HuH-7 (cell line): ENCODE measurements around the gene CYCS.
A peak's percentile ranks its signal among the peaks of the same experiment; 100 is the strongest.
"Not testable (repeated sequence)": the region's sequence is repeated elsewhere in the genome, so short reads cannot be mapped to it uniquely, and the experiment has no call there.

Experiments used
- DNase-seq: peaks from one replicate; pipeline ENCODE4 v3.0.0; 2011; ENCODE audit warnings: low spot score

CYCS gene

DNA sequence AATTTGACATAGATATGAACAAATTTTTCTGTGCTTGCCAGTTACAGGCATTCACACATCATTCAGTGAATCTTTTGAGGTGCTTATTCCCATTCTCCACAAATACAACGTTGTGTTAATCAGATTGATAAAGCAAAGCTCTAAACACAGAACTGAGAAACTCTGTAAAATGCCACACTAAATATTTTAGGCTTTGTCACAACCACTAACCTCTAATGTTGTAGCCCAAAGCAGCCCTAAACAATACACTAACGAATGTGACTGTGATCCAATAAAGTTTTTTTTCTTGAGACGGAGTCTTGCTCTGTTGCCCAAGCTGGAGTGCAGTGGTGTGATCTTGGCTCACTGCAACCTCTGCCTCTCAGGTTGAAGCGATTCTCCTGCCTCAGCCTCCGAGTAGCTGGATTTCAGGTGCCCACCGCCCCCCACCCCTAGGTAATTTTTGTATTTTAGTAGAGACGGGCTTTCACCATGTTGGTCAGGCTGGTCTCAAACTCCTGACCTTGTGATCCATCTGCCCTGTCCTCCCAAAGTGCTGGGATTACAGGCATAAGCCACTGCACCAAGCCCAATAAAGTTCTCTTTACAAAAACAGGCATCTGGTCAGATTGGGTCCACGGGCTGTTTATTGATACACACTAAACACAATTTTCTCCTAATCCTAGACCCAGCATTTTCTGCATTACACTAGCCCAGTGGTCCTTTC lies 6.9 kb downstream of the CYCS start:
- no peak for DNase-seq

DNA sequence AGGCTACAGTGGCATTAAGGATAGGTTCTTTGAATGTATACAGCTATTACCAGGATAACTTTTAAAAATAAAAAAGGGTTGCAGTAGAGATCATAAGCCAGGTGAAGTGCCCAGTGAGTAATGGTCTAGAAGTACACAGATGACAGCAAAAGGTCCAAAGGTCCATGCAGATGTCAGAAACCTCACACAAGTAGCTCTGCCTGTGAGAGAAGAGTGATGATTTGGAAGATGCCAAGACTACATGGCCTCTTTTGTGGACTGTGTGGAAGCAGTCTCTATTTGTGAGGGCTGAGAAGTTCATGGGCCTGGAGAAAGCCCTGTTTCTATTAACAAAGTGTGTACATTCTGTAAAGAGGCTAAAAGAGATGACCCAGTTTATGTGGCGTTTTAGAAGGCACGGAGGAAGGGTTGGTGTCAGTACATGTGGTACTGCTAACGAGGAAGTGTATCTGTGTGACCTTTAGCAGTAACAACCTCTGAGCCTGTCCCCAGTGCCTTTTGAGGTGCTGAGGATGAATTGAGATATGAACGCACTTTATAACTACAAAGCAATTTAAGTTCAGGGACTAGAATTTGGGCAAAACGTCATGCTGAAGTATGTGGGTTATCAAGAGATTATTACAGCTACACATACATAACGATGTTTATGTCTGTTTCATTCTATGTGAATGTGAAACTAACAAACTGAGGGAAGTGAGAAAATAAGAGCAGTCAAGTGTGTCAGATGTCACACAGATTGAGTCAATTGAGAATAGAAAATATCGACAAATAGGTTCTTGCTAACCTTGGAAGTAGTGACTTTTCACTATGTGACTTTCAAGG lies 7.6 kb downstream of the CYCS start:
- DNase-seq = no peak

DNA sequence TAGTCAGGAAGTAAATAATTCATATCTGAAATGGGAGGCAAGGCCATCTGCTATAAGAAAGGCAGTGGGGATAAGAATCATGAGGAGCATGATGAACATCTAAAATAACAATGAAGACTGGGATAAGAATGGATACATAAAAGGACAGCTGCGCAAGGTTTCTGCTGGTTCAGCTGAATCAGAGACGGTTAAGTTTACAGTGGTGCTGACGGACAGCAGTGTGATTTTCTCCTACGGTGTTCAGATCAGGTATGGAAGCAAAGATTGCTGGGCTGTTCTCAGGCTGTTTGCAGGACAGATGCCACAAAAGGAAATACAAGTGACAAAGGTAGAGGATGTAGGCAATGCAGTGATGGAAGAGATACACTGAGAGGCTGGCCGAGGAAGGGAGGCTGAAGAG lies 8.4 kb downstream of the CYCS start:
- DNase-seq = no peak

DNA sequence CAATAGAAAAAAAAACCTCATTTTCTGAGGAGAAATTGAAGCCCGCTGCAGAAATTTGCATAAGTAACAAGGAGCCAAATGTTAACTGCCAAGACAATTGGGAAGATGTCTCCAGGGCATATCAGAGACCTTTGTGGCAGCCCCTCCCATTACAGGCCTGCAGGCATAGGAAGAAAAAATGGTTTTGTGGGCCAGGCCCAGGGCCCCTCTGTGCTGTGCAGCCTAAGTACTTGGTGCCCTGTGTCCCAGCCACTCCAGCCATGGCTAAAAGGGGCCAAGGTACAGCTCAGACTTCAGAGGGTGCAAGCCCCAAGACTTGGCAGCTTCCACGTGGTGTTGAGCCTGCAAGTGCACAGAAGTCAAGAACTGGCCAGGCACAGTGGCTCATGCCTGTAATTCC lies 14.5 kb downstream of the CYCS start:
- DNase-seq = not testable (repeated sequence)

DNA sequence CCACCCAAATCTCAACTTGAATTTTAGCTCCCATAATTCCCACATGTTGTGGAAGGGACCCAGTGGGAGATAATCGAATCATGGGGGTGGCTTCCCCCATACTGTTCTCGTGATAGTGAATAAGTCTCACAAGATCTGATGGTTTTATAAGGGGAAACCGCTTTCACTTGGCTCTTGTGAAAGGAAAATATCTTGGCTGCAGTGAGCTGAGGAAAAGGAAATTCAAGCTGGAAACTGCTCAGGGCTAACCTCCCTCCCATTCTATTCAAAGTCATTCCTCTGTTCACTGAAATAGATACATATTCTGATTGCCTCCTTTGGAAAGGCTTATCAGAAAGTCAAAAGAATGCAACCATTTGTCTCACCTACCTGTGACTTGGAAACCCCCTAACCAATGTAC lies 15.8 kb downstream of the CYCS start:
- DNase-seq = no peak

DNA sequence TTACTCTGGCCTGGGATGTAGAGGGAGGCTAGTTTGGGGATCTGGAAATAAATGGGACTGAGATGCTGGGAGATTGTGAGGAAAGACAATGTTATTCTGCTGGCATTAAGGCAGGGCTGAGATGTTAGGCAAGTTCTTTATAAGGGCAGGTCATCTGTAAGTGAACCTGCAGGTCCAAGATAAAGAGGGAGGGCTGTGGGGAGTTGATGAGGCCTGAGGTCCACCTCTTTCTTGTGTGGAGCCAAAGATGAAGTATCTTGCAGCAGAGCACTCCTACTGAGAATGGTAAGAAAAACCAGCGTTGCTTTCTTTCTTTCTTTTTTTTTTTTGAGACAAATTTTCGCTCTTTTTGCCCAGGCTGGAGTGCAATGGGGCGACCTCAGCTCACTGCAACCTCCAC lies 19.1 kb downstream of the CYCS start:
- no peak for DNase-seq

DNA sequence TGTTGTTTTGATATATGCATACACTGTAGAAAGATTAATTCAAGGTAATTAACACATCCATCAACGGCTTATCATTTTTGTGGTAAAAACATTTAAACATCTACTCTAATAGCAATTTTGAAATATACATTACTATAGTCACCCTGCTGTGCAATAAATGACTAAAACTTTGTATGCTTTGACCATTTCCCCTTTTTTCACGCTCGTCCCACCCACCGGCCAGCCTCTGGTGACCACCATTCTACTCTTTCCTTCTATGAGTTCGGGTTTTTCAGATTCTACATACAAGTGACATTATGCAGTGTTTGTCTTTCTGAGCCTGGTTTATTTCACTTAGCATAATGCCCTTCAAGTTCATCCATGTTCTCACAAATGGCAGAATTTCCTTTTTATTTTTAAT lies 21.3 kb downstream of the CYCS start:
- DNase-seq = no peak

DNA sequence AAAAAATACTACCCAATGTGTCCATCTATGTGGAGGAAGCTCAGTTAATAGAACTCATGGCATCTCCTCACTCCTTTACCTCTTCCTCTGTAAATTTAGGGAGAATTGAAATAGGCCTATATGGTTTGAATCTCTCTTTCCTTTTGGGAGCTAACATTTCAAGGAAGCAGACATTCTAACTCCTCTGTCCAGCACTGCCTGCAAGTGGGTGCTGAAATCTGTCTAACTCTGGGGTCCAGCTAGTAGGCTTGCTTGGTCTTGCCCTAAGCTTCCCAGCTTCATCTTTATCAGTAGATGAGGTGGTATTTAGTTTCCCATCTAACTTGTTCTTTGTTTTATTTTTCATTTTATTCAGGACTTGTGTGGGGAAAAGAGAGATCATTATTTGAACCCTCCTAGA lies 23.2 kb downstream of the CYCS start:
- no peak for DNase-seq

DNA sequence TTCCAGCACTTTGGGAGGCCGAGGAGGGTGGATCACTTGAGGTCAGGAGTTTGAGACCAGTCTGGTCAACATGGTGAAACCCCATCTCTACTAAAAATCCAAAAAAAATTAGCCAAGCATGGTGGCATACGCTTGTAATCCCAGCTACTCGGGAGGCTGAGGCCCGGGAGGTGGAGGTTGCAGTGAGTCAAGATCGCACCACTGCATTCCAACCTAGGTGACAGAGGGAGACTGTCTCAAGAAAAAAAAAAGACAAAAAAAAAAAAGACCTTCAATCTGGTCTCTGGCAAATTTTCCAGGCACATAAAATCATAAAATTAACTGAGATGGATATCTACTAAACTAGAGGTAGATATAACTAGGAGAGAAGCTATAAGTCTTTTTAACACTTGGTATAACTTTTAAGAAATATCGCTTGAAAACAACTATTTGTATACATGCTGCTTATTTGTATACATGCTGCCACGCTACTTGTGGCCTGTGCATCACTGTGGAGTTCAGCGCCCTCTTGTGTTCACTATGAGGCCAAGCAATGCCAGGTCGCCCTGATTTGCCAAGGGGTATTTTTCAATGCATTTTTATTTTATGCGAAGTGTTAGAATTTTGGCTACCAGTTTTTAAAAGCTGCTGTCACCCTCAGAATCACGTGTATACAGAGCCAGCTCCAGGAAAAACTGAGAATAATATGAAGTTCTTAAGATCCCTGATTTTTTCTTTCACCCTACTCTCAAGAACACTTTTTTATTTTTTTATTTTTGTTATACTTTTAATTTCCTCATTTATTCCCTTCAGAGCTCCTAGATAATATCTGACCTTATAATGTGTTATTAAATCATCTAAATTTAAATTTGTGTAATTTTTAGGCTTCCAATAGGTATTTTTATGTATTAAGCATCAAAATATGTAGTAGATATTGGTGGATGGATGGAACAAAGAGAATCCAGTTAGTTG lies 26.7 kb downstream of the CYCS start:
- peak; percentile 59 for DNase-seq

DNA sequence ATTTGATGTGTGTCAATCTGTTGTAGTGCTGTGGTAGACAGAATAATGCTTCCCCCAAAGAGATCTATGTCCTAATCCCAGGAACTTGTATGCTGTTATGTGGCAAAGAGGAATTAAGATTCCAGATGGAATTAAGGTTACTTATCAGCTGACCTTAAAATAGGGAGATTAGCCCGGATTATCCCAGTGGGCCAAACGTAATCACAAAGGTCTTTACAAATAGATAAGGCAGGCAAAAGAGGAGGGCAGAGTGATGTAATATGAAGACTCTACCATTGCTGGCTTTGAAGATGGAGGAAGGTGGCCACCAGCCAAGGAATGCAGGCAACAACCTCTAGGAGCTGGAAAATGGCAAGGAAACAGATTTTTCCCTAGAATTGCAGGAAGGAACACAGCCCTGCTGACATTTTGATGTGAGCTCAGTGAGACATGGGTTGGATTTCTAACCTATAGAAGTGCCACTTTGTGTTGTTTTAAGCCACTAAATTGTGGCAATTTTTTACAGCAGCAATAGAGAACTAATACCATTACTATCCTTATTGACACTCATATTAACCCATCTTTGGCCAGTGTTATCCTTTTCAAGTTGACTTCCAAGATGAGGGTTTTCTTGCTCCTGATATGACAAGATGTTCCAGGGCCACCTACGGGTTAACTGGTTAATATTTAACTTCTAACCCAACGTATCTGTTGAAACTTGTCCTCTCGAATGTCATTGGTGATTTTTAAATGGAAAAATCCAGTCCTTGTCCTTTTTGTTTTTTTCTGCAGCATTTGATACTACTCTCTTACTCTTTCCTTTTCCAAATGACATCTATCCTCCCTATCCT lies 29.3 kb downstream of the CYCS start:
- DNase-seq = no peak

DNA sequence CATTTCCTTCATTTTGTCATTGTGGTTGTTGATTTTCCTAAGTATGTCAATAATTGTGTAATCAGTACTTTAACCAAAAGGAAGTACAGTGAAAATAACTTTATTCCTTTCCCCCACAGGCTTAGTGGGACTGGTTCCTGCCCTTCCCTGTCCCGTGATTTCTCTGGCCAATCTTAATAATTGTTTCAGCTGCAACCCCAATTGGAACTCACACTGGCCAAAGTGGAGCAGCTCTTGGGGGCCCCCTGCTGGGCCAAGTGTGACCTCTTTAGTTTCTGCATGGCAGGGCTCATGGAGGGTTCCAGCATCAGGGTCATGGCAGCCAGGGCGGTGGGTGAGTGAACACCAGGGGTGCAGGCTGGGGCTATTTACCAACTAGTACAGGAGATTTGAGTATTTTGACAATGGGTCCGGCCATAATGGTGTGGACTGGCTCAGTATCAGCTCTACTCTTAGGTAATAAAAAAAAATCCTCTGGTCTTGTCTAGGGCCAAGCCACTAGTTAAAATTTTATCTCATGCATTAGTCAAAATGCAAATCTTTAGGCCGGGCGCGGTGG lies 31.7 kb downstream of the CYCS start:
- peak; percentile 77 for DNase-seq

DNA sequence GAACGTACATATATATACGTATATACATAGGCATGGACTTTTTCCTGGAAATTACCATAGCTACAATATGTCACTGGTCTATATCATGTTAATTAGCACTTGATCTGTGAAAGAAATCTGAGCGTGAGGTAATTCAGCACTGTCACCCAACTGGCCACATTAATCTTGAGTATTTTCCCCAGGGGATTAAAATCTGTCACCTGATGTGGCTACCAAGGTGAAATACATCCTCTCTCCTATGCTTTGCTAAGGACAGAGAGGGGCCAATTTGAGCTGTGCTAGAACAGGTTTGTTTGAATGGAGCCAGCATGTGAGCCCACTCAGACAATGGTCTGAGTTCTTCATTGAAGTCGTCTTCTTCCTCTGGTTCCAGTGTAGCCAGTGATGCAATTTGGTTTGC lies 33.3 kb downstream of the CYCS start:
- no peak for DNase-seq

DNA sequence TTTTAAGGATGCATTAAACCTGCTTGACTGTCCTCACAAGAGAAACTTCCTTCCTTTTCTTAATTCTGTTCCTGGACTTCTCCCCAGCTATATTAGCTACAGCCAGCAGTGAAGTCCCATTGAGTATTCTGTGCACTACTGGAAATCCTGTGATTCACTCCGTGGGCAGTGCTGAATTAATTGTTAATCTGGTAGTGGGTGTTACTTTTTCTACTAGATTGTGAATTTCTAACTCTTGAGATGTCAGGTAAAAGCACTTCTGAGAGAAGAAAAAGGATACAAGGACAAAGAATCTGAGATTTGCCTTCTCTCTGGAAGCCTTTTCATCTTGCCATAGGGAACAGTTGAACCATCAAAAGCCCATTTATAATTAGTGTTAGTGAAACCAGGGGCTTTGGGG lies 33.9 kb downstream of the CYCS start:
- DNase-seq = no peak

DNA sequence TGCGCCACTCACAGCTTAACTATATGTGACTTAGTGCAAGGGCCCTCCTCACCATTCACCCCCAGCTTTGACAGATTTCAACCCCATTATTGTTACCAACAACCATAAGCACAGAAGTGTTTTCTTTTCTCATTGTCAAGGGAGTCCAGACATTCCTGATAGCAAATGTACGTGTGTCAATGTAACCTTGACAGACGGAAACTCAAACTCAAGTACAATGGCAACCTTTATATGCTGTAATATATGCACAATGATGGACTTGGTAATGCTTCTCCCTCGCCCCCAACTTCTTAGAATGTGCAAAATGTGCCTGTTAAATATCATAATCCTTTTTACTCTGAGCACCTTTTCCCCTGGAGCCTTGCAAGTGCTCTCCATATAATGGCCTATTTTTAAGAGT lies 34.7 kb downstream of the CYCS start:
- no peak for DNase-seq

DNA sequence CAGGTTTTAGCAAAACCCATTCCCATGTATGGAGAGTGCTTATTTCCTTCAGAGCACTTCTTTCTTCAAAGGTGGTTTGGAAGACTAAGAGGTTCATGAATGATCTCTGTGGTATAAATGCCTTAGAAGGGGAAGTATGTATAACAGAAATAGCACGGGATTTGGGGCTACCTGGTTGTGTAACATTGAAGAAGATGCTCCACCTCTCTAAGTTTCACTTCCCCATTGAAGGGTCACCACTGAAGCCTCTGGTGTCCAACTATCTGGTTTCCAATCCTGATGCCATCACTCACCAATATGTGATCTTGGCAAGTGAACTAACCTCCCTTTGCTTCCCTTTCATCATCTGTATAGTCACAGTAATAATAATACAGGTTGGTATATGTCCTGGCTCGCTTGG lies 37.2 kb downstream of the CYCS start:
- no peak for DNase-seq

DNA sequence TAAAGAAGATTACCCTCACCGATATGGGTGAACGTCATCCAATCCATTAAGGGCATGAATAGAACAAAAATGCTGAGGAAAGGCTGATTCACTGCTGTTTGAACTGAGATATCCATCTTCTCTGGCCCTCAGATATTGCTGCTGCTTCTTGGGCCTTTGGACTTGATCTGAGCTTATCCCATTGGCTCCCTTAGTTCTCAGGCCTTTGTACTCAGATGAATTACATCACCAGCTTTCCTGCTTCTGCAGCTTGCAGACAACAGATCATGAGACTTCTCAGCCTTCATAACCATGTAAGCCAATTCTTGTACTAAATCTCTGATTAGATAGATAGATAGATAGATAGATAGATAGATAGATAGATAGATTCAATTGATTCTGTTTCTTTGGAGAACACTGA lies 40.2 kb downstream of the CYCS start:
- DNase-seq = no peak

DNA sequence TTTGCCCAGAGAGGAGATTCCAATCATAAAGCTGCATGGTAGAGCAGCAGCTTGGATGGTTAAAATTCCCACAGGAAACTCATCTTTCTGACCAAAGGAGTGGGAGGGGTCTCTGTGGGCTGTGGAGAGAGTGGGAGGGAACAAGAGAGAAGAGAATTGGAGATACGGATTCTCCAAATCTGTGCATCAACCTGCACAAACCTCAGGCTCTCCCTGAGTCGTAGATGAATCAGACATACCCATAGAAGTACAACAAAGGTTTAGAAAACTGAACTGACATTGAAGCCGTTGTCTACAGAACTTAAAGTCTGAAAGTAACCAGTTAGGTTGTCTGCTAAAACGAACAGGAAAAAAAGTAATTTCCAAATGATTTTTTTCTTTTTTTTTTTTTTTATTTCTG lies 41.9 kb downstream of the CYCS start:
- no peak for DNase-seq

DNA sequence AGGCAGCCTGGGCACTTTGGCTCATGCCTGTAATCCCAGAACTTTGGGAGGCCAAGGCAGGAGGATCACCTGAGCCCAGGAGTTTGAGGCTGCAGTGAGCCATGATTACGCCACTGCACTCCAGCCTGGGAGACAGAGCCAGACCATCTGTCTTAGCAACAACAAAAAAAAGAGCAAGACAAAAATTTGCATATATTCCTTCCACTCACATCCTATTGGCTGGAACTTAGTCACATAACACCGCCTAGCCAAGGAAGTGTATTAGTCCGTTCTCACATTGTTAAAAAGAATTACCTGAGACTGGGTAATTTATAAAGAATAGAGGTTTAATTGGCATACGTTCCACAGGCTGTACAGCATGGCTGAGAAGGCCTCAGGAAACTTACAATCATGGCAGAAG lies 43.0 kb downstream of the CYCS start:
- DNase-seq = not testable (repeated sequence)

DNA sequence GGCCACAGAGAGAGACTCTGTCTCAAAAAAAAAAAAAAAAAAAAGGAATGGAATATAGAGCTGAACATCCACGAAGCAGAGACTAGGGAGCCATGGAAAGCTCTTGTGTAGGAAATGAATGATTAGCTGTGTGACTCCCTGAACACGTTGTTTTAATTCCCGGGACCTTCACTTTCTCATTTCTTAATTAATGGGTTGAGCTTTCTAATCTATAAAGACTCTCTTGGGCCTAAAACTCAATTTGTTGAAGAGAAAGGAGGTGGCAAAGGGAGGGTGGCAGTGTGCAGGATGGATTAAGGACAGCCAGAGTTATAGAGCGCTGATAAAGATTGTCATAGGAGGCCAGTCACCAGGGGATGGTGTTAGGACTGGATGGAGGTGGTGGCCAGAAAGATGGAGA lies 48.0 kb downstream of the CYCS start:
- DNase-seq = no peak

DNA sequence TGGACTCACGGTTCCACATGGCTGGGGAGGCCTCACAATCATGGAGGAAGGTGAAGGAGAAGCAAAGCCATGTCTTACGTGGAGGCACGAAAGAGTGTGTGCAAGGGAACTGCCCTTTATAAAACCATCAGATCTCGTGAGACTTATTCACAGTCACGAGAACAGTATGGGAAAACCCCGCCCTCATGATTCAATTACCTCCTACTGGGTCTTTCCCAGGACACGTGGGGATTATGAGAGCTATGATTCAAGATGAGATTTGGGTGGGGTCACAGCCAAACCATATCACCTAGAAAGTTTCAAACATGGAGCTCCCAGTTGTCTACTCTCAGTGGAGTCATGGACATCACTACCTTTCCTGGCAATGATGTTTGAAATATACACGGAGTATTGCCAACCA lies 49.6 kb downstream of the CYCS start:
- no peak for DNase-seq

DNA sequence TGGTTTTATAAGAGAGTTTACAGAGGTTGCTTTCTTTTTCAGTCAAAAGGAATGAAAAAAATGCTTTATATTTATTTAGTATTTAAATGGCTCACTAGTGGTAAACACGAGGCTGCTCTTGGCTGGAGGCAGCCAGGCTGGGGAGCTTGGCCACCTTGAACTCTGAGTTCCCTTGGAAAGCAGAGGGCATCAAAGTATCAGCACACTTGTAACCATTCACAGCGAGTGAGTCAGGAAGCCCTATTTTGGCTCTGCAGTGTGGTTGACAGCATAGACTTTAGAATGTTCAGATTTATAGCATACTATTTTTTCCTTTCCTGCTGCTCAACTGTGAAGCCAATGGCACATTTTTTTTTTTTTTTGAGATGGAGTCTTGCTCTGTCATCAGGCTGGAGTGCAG lies 51.6 kb downstream of the CYCS start:
- DNase-seq = no peak
